ENCODE results near the gene ZNF148. TPM values are rescaled to one million over a fixed set of nuclear protein-coding genes. Genes with fewer than 3 reads are reported as not detected.

Gene ZNF148
- total RNA-seq, 4 donors from 2014 or later: 17.0 to 34.9 (median 20.0) TPM

DNA sequence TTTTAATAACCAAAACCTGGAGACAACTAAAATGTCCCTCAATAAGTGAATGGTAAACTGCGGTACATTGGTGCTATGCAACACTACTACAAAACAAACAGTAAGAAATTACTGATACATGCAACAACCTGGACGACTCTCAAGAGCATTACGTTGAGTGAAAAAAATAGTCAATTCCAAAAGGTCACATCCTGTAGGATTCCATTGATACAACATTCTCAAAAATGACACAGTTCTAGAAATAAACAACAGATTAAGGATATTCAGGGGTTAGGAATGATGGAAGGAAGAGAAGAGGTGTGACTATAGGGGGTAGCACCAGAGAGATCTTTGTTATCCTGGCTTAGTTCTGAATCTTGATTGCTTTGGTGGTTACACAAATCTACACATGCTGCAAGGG is 72.2 kb downstream of the ZNF148 start:
- no peak for ATAC-seq
- TF ChIP-seq, protein P1, sequence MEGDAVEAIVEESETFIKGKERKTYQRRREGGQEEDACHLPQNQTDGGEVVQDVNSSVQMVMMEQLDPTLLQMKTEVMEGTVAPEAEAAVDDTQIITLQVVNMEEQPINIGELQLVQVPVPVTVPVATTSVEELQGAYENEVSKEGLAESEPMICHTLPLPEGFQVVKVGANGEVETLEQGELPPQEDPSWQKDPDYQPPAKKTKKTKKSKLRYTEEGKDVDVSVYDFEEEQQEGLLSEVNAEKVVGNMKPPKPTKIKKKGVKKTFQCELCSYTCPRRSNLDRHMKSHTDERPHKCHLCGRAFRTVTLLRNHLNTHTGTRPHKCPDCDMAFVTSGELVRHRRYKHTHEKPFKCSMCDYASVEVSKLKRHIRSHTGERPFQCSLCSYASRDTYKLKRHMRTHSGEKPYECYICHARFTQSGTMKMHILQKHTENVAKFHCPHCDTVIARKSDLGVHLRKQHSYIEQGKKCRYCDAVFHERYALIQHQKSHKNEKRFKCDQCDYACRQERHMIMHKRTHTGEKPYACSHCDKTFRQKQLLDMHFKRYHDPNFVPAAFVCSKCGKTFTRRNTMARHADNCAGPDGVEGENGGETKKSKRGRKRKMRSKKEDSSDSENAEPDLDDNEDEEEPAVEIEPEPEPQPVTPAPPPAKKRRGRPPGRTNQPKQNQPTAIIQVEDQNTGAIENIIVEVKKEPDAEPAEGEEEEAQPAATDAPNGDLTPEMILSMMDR (IDR thresholded peaks at IDR 0.05 in 4 of 5, conservative IDR thresholded peaks at IDR 0.05 in 1 of 5): no peak
- TF ChIP-seq POLR2A (IDR thresholded peaks at IDR 0.05): no peak
- H3K27me3 ChIP-seq: no peaks in the 10 kb centered on the region
- DNase-seq: no peak
- peaks cover 3 to 7% of the 10 kb centered on the region in 2 donors for H3K4me1 ChIP-seq
- intact Hi-C loops (cut with DNase I; ENCODE audit: low total_unique reads) (no loop called here), in situ Hi-C loops (cut with MboI; ENCODE audit: low sequenced_read_pairs in 4 of 4) (no loop called here)
- no peak overlapping the region for H3K4me3 ChIP-seq
- no peaks in the 10 kb centered on the region for H3K9me3 ChIP-seq
- H3K27ac ChIP-seq: no peak overlapping the region
- peaks cover 0 to under 1% of the 10 kb centered on the region in 2 donors for H3K36me3 ChIP-seq

DNA sequence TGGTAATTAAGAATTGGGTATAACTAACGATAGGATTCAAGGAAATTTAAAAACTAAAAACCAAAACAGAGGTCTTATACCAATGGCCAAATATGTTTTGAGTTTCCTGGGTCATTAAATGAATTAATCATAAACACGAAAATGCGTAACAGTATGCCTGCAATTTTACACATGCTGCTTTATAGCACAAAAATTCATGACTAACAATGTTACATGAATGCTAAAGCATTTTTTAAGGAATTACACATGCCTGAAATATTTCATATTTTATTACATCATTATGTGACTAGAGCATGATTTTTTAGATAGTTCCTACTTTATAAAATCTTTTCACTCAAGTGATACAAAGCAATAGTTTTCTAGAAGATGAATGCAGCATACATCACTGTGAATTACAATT is 74.7 kb downstream of the ZNF148 start:
- Histone ChIP-seq H3K27ac (no peak overlapping the region), H3K9me3 (no peaks in the 10 kb centered on the region), H3K4me3 (no peak overlapping the region), H3K27me3 (no peaks in the 10 kb centered on the region), H3K36me3 (no peaks in the 10 kb centered on the region), H3K4me1 (peaks cover 8 to 12% of the 10 kb centered on the region in 2 donors)
- intact Hi-C loops (cut with DNase I; ENCODE audit: low total_unique reads): no loop called here
- in situ Hi-C loops (cut with MboI; ENCODE audit: low sequenced_read_pairs in 4 of 4): no loop called here
- ATAC-seq (no peak), DNase-seq (no peak)
- TF ChIP-seq POLR2A (IDR thresholded peaks at IDR 0.05): no peak
- TF ChIP-seq, protein P1 (IDR thresholded peaks at IDR 0.05 in 4 of 5, conservative IDR thresholded peaks at IDR 0.05 in 1 of 5): no peak

DNA sequence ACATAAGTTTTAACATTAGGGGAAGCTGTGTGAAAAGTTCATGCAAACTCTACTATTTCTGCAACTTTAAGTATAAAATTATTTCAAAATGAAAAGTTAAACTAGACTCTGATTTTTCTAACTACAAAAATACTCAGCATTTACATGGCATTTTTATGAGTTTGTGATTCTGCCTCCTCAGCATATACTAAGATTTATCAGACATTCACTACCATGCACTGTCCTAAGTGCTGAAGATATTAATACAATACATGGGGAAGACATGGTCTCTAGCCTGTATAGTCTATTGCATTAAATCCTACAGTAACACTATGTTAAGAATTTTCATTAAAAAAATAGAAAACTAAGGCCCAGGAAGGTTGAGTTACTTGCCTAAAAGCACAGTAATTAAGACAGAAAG is 80.7 kb downstream of the ZNF148 start:
- no peak for TF ChIP-seq POLR2A (IDR thresholded peaks at IDR 0.05)
- TF ChIP-seq, protein P1 (IDR thresholded peaks at IDR 0.05 in 4 of 5, conservative IDR thresholded peaks at IDR 0.05 in 1 of 5): no peak
- intact Hi-C loops (cut with DNase I; ENCODE audit: low total_unique reads) (no loop called here), in situ Hi-C loops (cut with MboI; ENCODE audit: low sequenced_read_pairs in 4 of 4) (no loop called here)
- Histone ChIP-seq H3K9me3 (no peaks in the 10 kb centered on the region), H3K4me3 (no peak overlapping the region), H3K4me1 (peaks cover 26 to 35% of the 10 kb centered on the region in 2 donors), H3K27ac (no peak overlapping the region), H3K36me3 (no peaks in the 10 kb centered on the region), H3K27me3 (no peaks in the 10 kb centered on the region)
- no peak for DNase-seq
- ATAC-seq: no peak

DNA sequence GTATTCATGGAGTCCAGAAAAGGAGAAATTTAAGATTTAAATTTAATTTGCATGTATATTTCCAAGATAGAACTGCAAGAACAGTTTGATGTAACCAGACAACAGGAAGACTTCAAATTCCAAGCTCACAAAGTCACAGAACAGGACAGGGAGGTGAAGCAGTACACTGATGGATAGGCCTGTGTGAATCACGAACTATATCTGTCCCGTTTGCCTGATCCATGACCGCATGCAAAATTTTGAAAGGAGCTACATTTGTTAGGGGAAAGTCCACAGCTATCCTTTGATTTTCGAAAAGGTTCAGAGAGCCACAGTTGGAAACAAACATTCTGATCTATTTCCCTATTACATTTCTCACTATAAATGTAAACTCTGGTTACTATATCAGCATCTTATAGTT is 83.1 kb downstream of the ZNF148 start:
- peak; percentile 91 to 98 for ATAC-seq

More for the DNA sequence above, 83.1 kb downstream of the ZNF148 start:
- no peak overlapping the region for H3K4me3 ChIP-seq
- TF ChIP-seq POLR2A (IDR thresholded peaks at IDR 0.05): no peak
- TF ChIP-seq, protein P1 (IDR thresholded peaks at IDR 0.05 in 4 of 5, conservative IDR thresholded peaks at IDR 0.05 in 1 of 5): no peak
- no peaks in the 10 kb centered on the region for H3K9me3 ChIP-seq
- H3K36me3 ChIP-seq: peaks cover 0 to 11% of the 10 kb centered on the region in 2 donors
- intact Hi-C loops (cut with DNase I; ENCODE audit: low total_unique reads) (no loop called here), in situ Hi-C loops (cut with MboI; ENCODE audit: low sequenced_read_pairs in 4 of 4) (no loop called here)
- H3K27ac ChIP-seq: no peak overlapping the region
- H3K27me3 ChIP-seq: no peaks in the 10 kb centered on the region
- peaks cover 26 to 35% of the 10 kb centered on the region in 2 donors for H3K4me1 ChIP-seq
- DNase-seq: peak in 1 of 2 donors; percentile 16
